HG03066 (cell line): ENCODE measurements around the gene POLRMT.
"Not testable (repeated sequence)": the region's sequence is repeated elsewhere in the genome, so short reads cannot be mapped to it uniquely, and the experiment has no call there.

Source experiments
- ATAC-seq: cut with Tn5 transposase; IDR thresholded peaks from one replicate; pipeline ENCODE4 v1.9.1; 2021; ENCODE audit warnings: low read depth; ENCODE audit not compliant: unreplicated experiment

POLRMT gene

DNA sequence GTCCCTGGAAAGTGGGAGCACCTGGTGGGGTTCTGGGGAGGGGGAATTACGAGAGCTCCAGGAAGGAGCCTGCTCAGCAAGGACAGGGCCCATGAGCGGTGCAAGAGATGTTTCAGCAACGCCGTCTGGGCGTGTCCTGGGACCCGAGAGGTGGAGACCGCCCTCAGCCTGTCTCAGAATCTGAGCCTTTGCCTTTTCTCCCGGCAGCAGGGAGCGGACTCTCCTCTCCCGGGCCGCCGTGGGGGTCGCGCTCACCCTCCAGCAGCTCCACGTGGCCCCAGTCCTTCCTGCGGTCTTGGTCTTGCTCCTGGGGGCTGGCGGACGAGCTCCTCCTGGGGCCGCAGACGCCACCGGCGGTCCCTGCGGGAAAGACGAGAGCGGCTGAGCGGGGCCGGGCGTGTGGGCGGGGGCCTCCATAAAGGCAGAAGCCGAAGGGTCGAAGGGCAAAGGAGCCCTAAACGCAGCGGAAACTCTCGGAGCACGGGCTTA lies 714 bp downstream of the POLRMT start:
- ATAC-seq = no peak

DNA sequence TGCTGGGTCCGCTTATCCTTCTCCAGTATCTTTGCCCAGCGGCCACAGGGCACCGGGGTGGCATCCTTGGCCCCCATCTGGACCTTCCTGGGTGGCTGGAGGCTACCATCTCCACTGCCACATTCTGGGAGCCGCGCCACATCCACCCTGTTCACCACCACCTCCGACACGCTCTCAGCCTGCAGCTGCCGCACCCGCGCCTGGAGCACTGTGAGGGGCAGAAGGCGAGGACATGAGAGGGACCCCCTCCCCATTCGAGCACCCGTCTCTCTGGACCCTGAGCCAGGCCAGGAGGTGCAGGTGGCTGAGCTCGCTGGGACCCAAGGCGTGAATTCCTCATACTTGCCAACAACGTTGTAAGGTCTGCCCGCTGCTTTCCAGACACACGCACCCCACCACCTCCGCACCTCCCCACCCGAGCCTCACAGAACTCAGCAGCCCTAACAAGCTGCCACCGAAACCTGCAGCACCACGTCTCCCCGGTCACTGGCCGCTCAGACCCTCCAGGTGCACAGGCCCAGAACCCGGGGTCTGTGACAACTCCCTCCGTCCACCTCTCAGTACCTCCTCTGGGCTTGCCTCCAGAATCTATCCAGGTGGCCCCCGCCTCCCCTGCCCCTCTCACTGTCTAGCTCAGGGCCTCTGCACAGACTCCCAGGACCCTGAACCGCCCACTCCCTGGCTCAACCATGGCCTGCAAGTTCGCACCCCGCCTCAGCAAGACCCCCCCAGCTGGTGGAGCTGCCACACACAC lies 3.2 kb downstream of the POLRMT start:
- ATAC-seq = no peak

DNA sequence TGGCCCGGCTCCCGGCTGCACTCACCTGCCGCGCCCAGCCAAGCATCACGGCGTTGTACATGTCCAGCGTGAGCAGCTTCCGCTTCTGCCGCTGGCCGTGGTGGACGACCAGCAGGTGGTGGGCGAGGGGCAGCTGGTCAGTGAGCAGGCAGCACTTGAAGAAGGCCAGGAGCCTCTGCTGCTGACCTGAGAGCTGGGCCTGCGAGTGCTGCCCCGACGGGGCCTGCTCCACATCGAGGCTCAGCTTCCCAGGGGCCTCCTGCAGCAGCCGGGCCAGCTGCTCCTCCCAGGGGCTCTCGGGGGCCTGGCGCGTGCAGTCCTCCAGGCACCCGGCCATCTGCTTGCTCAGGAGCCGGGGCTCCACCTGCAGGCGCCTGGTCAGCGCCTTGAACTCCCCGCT lies 3.8 kb downstream of the POLRMT start:
- not testable (repeated sequence) for ATAC-seq

DNA sequence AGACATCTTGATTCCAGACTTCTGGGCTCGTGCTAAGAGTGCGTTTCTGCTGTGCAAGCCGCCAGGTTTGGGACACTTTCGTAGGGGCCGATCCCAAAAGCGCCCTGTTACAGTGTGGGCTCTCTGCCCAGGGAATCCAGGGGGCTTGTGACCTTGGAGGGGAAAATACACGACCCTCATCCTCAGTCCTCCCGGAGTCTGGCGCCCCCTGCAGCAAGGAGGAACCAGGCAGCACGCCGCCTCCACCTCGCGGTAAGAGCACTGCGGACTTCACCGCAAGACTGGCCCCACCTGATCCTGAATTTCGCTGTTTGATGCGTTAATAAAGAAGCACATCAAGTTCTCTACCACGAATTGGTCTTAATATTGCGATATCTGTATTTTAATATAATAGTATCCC lies 5.2 kb downstream of the POLRMT start:
- ATAC-seq = no peak

DNA sequence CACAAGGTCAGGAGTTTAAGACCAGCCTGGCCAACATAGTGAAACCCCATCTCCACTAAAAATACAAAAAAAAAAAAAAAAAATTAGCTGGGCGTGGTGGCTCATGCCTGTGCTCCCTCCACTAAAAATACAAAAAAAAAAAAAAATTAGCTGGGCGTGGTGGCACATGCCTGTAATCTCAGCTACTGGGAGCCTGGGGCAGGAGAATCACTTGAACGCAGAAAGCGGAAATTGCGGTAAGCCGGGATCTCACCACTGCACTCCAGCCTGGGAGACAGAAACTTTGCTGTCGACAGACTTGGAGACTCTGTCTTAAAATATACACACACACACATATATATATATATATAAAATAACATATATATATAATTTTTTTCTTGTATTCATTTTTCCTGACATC lies 6.8 kb downstream of the POLRMT start:
- ATAC-seq = not testable (repeated sequence)

DNA sequence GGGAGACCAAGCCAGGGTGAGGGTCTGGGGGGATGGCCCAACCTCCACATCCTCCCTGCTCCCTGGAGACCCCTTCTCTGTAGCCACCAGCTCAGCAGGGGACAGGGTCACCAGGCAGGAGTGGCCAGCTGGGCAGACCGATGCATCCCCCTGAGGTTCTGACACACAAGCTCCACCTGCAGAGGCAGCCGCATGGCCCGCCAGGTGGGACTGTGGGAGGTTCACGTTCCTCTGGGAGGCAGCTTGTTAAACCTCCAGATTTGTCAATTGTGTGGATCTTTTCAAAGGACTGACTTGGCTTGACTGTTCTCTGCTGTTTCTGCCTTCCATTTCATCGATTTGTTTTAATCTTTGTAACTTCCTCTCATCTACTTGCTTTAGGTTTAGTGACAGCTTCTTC lies 8.1 kb downstream of the POLRMT start:
- ATAC-seq = no peak

DNA sequence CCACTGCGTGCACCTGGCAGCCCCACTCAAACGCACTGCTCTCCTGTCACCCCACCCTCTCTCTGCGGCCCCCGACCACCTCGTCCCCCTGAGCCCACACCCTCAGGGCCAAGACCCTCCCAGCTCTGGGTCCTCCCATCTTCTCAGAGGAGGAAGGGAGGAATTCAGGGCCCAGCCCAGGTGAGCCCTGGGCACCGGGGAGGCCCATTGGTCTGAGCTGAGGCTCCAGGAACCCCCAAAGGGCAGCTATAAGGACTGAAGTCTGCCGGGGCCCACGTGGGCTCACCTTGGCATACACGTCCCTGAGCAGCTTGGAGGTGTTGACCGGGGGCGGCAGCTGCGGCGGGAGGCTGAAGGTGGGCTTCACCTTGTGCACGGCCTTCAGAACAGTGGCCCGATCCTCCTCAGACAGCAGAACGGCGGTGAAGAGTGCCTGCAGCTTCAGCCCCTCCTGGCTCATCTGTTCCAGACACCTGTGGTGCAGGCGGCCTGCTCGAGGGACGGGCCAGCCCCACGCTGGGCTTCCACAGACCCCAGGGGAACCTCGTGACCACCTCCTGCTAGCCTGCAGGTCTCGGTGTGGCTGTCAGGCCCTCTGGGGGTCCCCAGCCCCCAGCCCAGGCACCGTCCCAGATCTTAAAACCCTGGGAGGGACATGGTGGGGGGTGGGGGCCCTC lies 8.8 kb downstream of the POLRMT start:
- ATAC-seq = no peak

DNA sequence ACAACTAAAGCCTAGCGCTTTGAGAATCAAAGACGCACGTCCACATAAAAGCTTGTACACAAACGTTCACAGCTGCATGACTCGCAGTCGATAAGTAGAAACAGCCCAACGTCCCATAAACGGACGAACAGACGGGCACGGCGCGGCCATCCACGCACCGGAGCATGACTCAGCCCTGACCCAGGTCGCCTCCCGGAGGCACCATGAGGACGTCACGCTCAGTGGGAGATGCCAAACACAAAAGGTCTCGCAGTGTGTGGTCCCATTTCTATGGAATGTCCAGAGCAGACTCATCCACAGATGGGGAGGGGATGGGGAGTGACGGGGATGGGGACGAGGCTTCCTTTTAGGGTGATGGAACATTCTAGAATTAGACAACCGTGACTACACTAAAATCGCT lies 9.4 kb downstream of the POLRMT start:
- no peak for ATAC-seq

DNA sequence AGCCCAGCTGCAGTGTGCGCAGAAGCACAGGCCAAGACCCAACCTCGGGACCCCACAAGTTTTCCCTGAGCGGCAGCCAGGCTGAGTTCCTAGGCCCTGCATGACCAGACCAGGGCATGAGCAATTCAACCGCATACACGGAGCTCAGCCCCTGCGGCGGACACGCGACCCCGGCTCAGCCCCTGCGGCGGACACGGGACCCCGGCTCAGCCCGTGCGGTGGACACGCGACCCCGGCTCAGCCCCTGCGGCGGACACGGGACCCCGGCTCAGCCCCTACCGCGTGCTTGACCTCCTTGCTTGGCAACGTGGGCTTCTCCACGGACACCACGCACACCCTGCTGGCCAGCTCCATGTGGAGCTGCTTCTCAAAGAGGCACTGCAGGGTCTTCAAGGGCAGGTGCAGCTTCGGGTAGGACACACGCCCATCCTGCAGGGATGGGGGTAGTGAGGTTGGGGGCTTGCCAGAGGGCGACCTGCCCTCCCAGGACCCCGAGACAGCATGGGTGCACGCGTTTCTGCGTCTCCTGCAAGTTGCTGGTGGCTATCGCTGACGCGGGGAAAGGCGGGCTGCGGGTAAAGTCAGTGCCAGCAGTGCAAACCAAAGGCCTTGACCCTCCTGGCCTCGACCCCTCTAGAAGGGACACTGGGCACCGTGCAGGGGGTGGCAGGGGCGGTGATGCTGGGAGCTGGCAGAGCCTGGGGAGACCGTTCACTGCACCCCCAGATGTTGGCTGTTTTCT lies 10.0 kb downstream of the POLRMT start:
- no peak for ATAC-seq

DNA sequence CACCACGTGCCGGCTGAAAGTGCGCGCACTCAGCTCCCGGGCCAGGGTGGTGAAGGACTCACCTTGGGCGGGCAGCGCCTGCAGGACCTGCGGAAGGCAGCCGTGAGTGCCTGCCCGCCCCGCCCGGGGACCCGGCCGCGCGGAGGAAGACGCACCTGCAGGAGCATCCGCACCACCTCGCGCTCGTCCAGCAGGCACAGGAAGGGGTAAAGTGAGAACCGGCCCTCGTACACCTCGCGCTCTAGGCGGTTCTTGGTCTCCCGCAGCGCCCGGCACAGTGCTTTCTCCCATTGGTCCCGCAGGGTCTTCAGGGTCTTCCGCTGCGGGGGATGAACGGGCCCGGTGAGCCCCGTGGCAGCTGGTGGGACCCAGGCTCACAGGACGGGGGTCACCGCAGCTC lies 10.7 kb downstream of the POLRMT start:
- no peak for ATAC-seq

DNA sequence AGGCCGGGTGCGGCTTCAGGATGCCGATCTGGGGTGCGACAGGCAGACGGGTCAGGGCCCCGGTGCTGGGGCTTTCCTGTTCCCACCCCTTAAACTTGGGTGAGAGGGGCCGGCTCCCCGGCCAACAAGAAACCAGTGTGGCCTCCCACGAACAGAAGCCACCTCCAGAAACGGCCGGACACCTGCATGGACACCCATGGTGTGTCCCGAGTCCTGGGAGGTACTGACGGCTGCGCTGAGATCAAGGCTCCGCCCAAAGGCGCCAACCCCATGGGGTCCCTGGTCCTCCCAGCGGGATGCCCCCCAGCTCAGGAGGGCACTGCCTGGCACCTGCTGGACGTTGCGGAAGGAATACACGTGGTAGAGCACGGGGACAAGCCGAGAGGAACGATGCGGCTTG lies 11.5 kb downstream of the POLRMT start:
- ATAC-seq = no peak

DNA sequence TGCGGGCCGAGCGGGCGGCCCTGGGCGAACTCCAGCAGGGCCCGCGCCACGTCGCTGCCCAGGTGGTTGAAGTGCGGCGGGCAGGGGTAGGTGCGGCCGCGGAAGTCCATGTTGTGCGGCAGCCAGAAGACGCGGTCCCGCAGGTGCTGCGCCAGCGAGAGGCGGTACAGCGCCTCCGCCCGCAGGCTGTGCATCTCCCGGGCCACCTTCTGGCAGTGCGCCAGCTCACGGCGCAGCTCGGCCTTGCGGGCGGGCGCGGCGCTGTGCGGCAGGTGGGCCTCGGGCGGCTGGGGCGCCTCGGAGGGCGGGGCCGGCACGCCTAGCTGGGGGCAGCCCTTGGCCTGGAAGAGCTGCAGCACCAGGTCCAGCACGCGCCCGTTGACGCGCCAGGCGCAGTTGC lies 12.1 kb downstream of the POLRMT start:
- not testable (repeated sequence) for ATAC-seq

DNA sequence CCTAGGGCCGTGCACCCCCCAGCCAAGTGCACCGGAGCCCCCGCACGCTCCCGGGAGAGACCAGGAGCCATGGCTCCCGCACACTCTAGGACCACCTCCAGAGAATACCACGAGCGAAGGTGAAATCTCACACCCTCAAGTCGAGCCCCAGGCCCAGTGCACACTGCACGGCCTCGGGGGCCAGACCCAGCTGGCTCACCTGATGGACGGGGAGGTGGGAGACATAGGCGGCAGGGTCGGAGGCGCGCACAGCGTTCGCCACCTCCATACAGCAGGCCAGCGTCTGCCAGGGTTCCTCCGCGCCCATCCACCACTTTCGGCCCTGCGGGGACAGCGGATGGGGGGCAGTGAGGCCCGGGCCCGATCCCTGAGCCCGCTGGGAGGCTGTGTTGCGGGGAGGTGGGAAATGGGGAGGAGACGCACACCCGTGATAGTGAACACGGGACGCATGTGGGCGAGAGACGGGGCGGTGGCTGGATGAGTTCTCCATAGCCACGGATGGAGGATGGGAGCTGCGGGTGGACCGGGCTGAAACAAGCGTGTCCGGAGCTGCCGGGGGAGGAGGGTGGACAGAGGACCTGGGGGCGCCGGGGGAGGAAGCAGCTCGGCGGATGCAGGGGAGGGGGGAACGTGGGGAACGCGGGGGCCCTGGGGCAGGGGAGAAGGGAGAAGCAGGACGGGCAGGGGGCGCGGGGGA lies 13.0 kb downstream of the POLRMT start:
- no peak for ATAC-seq

DNA sequence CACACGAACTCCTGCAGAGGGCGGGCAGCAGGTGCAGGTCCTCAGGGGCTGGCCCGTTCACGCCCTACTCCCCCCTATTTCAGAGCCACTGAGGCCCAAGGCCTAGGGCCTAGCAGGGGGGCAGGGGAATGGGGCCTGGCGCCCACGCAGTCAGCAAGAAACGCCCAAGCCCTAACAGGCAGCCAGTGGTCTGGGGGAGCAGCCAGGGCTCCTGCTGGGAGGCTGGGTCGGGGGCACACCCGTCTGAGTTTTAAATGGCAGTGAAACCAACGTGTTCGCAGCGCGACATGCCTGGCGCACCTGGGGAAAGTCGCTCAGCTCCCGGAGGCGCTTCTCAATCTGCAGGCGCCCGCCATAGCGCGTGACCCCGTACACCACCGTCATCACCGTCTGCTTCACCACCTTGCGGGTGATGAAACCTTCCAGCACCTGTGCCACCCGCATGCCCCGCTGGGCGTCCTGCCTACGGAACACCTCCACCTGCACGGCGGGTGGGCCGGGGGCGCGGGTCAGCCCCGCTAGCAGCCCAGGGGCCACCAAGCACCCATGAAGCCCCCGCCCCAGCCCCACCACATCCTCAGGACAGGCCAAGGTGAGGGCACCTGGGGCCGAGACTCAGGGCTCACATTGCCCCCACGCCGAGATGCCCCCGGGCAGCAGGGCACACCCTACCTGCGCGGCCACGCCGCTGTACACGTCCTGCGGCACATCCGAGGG lies 13.9 kb downstream of the POLRMT start:
- no peak for ATAC-seq

DNA sequence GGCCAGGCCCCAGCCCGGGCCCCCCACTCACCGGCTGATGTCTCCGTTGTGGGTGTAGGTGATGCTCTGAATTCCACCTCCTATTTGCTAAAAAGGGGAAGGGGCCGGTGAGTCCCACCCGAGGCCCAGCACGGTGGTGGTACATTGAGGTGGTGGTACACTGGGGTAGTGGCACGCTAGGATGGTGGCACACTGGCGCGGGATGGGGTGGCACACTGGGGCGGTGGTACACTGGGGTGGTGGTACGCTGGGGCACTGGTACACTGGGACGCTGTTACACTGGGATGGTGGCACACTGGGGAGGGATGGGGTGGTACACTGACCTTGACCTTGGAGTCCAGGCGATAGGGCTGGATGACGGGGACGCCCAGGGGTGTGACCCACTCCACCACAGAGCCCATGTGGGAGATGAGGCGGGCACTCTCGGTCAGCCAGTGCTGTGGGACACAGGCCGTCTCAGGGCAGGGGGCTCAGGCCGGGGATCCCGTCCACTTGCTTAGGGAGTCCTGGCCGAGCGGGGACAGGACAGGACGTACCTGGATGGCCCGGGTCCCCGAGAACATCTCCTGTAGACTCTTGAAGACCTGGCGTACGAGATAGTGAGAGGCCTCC lies 14.6 kb downstream of the POLRMT start:
- ATAC-seq = no peak

DNA sequence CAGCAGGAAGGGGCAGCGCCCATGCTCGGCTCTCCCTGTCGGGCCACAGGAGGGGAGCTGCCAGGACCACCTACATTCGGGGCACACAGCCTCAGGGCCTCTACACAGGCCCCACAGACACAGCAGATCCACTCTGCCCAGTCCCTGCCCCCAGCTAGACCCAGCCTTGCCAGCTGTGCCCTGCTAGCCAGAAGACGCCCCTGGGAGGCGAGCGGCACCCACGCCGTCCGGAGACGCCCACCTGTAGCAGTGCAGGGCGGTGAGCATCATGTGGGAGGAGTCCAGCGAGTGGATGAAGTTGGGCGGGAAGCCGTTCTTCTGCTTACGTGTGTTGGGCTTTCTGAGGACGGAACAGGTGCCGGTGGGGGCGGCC lies 15.1 kb downstream of the POLRMT start:
- ATAC-seq = no peak

DNA sequence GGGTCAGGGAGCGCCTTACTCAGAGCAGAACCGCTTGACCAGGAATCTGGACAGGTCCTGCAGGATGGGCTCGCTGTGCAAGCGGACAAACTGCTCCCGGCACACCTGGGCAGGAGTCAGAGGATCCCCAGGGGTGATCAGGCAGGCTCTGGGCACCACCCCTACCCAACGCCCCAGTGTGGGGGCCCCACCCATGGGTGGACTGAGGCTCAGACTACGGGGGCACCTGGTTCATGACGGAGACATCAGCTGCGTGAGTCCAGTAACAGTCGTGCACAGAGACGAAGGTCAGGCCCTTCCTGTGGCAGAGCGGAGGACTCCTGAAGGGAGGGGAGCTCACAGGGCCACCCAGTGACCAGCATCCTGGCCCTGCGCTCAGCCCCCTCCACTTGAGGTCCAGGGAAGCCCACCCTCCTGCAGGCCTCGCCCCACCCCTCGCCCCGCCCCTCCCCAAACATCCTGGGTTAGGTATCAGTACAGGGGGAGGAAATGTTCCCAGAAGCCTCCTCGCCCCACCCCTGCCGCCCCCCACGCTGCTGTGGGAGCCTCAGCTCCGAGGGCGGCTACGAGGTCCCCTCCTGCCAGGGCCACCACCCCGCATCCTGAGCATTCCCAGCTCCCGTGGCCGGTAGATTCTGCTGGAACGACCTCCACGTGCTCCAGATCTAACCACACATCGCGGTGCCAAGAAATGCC lies 15.6 kb downstream of the POLRMT start:
- no peak for ATAC-seq

DNA sequence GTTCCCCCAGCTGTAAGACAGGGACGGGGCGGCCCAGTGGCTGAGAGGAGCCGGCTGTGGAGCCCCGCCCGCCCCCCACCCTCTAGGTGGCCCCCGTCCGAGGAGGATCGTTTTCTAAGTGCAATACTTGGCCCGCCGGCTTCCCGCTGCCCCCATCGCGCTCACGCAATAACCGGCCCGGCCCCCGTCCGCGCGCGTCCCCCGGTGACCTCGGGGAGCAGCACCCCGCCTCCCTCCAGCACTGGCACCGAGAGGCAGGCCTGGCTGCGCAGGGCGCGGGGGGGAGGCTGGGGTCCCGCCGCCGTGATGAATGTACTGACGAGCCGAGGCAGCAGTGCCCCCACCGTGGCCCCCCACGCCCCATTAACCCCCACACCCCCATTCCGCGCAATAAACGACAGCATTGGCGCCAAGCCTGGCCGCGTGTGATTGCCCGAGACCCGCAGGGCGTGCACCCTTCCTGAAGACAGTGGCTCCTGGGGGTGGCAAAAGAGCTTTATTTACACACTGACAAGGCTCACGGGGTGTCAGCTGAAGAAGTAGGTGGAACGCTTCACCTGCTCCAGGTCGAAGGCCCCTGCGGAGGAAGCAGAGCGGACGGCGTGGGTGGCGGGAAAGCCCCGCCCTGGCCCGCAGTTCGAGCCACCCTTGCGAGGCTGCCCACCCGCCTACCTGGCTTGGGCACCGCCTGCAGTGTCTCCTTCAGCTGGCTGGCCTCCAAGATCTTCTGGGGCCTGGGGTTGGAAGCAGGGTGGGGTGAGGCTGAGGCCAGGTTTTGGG lies 16.4 kb downstream of the POLRMT start:
- no peak for ATAC-seq
